ENCODE results near the gene LMBRD2.

Gene LMBRD2

GRCh38 chr5:36057386-36057785 is 94.3 kb downstream of the LMBRD2 start:
- DNase-seq (ENCODE audit: insufficient read length, low spot score) = no peak
- no peak for FAIRE-seq
- no peak for TF ChIP-seq SPI1 (IDR thresholded peaks at IDR 0.05; ENCODE audit: low read depth, low read length)
- TF ChIP-seq POLR2A (IDR thresholded peaks at IDR 0.05; ENCODE audit: low read depth, low read length) = no peak
- no peak for TF ChIP-seq TAF1 (IDR thresholded peaks at IDR 0.05; ENCODE audit: low read depth, low read length)
- no peak for TF ChIP-seq PAX5 (IDR thresholded peaks at IDR 0.05; ENCODE audit: insufficient read depth, low read length, severe bottlenecking)
- no peak for TF ChIP-seq POU2F2 (IDR thresholded peaks at IDR 0.05; ENCODE audit: low read depth, low read length)

GRCh38 chr5:36056422-36056821 is 95.3 kb downstream of the LMBRD2 start:
- no peak for TF ChIP-seq POLR2A (IDR thresholded peaks at IDR 0.05; ENCODE audit: low read depth, low read length)
- TF ChIP-seq POLR2AphosphoS5 (IDR thresholded peaks at IDR 0.05; ENCODE audit: low read depth, low read length) = no peak
- no peak for TF ChIP-seq PAX5 (IDR thresholded peaks at IDR 0.05; ENCODE audit: insufficient read depth, low read length, severe bottlenecking)
- TF ChIP-seq POU2F2 (IDR thresholded peaks at IDR 0.05; ENCODE audit: low read depth, low read length) = no peak
- no peak for TF ChIP-seq TAF1 (IDR thresholded peaks at IDR 0.05; ENCODE audit: low read depth, low read length)
- no peak for TF ChIP-seq SPI1 (IDR thresholded peaks at IDR 0.05; ENCODE audit: low read depth, low read length)
- FAIRE-seq = no peak
- DNase-seq (ENCODE audit: insufficient read length, low spot score) = no peak

- DNase-seq (ENCODE audit: insufficient read length, low spot score) (no peak), FAIRE-seq (no peak)
Observed at GRCh38 chr5:36055984-36056383, 95.7 kb downstream of the LMBRD2 start.

GRCh38 chr5:36054647-36055046 is 97.0 kb downstream of the LMBRD2 start:
- FAIRE-seq (no peak), DNase-seq (ENCODE audit: insufficient read length, low spot score) (no peak)
- no peak for TF ChIP-seq TAF1 (IDR thresholded peaks at IDR 0.05; ENCODE audit: low read depth, low read length)
- no peak for TF ChIP-seq POLR2A (IDR thresholded peaks at IDR 0.05; ENCODE audit: low read depth, low read length)
- TF ChIP-seq POLR2AphosphoS5 (IDR thresholded peaks at IDR 0.05; ENCODE audit: low read depth, low read length) = no peak
- TF ChIP-seq SPI1 (IDR thresholded peaks at IDR 0.05; ENCODE audit: low read depth, low read length) = no peak
- TF ChIP-seq POU2F2 (IDR thresholded peaks at IDR 0.05; ENCODE audit: low read depth, low read length) = no peak
- TF ChIP-seq PAX5 (IDR thresholded peaks at IDR 0.05; ENCODE audit: insufficient read depth, low read length, severe bottlenecking) = no peak

More at GRCh38 chr5:36055984-36056383, 95.7 kb downstream of the LMBRD2 start:
- TF ChIP-seq POLR2AphosphoS5 (IDR thresholded peaks at IDR 0.05; ENCODE audit: low read depth, low read length) (no peak), POLR2A (IDR thresholded peaks at IDR 0.05; ENCODE audit: low read depth, low read length) (no peak)

- no peak for DNase-seq (ENCODE audit: insufficient read length, low spot score)
- no peak for TF ChIP-seq SPI1 (IDR thresholded peaks at IDR 0.05; ENCODE audit: low read depth, low read length)
- no peak for TF ChIP-seq POU2F2 (IDR thresholded peaks at IDR 0.05; ENCODE audit: low read depth, low read length)
- TF ChIP-seq TAF1 (IDR thresholded peaks at IDR 0.05; ENCODE audit: low read depth, low read length) = no peak
- no peak for TF ChIP-seq POLR2AphosphoS5 (IDR thresholded peaks at IDR 0.05; ENCODE audit: low read depth, low read length)
- TF ChIP-seq POLR2A (IDR thresholded peaks at IDR 0.05; ENCODE audit: low read depth, low read length) = no peak
- TF ChIP-seq PAX5 (IDR thresholded peaks at IDR 0.05; ENCODE audit: insufficient read depth, low read length, severe bottlenecking) = no peak
- FAIRE-seq = no peak
Observed at GRCh38 chr5:36052538-36052937, 99.1 kb downstream of the LMBRD2 start.

GRCh38 chr5:36049949-36050348 is 101.7 kb downstream of the LMBRD2 start:
- DNase-seq (ENCODE audit: insufficient read length, low spot score) (no peak), FAIRE-seq (no peak)
- TF ChIP-seq POU2F2 (IDR thresholded peaks at IDR 0.05; ENCODE audit: low read depth, low read length) = no peak
- no peak for TF ChIP-seq POLR2AphosphoS5 (IDR thresholded peaks at IDR 0.05; ENCODE audit: low read depth, low read length)
- no peak for TF ChIP-seq TAF1 (IDR thresholded peaks at IDR 0.05; ENCODE audit: low read depth, low read length)
- no peak for TF ChIP-seq POLR2A (IDR thresholded peaks at IDR 0.05; ENCODE audit: low read depth, low read length)
- no peak for TF ChIP-seq PAX5 (IDR thresholded peaks at IDR 0.05; ENCODE audit: insufficient read depth, low read length, severe bottlenecking)
- no peak for TF ChIP-seq SPI1 (IDR thresholded peaks at IDR 0.05; ENCODE audit: low read depth, low read length)

Data from GM12891 (cell line).